Natural killer cell treated with Interleukin-12 subunit alpha and Interleukin-12 subunit beta and Interleukin-15 and Interleukin-18, amount 100 ng/mL, for 72 hours (primary cell): Measurements from ENCODE around the gene EXOC4. TPM values are rescaled to one million over a fixed set of nuclear protein-coding genes. Genes with fewer than 3 reads are reported as not detected.
A peak's percentile ranks its signal among the peaks of the same experiment; 100 is the strongest.
"Not testable (repeated sequence)": the region's sequence is repeated elsewhere in the genome, so short reads cannot be mapped to it uniquely, and the experiment has no call there.

ENCODE experiments used
- ATAC-seq, 2 donors: fragments of 150-1000 bp; cut with Tn5 transposase in 1 of 2; sonication (Bioruptor Pico), chemical (Tn5 transposase) in 1 of 2; 2 replicates each; pipeline ENCODE4 v1.10.0; 2021
- DNase-seq: peaks from one replicate; pipeline ENCODE4 v3.0.0; 2022; ENCODE audit warnings: low spot score
- H3K27ac Mint-ChIP-seq, 2 donors: 1 replicate in 1 of 2; 2 replicates in 1 of 2; pipeline ENCODE4 v1.8.0; 2022; ENCODE audit warnings: mixed read lengths in 2 of 2, mild to moderate bottlenecking in 1 of 2, moderate library complexity in 1 of 2
- H3K27me3 Mint-ChIP-seq, 2 donors: 1 replicate in 1 of 2; 2 replicates in 1 of 2; pipeline ENCODE4 v1.8.0; 2022; ENCODE audit warnings: mixed read lengths in 2 of 2
- H3K36me3 Mint-ChIP-seq: one replicate; pipeline ENCODE4 v1.8.0; 2022; ENCODE audit warnings: mixed read lengths
- H3K4me1 Mint-ChIP-seq, 2 donors: 1 replicate in 1 of 2; 2 replicates in 1 of 2; pipeline ENCODE4 v1.8.0; 2022; ENCODE audit warnings: low read depth in 2 of 2, mixed read lengths in 2 of 2, mild to moderate bottlenecking in 1 of 2
- H3K4me3 Mint-ChIP-seq: one replicate; pipeline ENCODE4 v1.8.0; 2022; ENCODE audit warnings: mixed read lengths
- H3K9me3 Mint-ChIP-seq: 2 replicates; pipeline ENCODE4 v1.8.0; 2022; ENCODE audit warnings: mixed read lengths
- total RNA-seq, 2 donors: library from RNA; stranded (reverse); gene quantifications; one replicate each; pipeline ENCODE4 v1.2.3, GENCODE V29; 2022

The EXOC4 gene
- total RNA-seq, 2 donors from 2014 or later = 78.5 to 107 TPM

DNA sequence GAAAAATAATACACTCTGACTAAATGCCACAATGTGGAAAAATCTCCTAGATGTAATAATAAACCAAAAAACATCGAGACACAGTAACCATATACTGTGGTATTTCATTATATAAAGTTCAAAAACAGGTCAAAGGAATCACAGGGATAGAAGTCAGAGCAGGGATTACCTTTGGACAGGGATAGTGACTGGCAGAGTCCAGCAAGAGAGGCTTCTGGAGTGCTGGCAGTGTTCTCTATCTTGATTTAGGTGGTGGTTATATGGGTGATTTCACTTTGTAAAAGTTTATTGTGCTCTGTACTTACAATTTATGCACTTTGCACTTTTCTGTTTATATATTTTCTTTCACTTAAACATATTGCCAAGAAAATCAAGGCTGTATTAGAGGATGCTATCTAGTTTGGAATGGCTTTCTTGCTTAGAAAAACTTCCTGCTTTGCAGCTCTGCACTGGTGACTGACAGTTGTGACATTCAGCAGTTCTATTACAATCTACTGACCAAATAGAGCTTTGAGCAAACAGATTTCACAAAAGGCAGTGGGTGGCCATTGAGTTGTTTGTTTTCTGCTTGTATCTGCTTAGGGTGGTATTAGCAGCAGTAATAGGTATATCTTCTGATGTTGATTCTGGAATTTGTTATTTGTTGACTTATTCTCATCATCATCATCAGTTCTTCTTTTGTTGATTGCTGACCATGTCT is 610.6 kb downstream of the EXOC4 start:
- H3K4me3 Mint-ChIP-seq = no peak overlapping the region
- no peaks in the 10 kb centered on the region for H3K27me3 Mint-ChIP-seq
- no peaks in the 10 kb centered on the region for H3K36me3 Mint-ChIP-seq
- H3K27ac Mint-ChIP-seq = no peak overlapping the region
- DNase-seq = no peak
- no peak for ATAC-seq
- H3K4me1 Mint-ChIP-seq = no peaks in the 10 kb centered on the region
- H3K9me3 Mint-ChIP-seq = no peaks in the 10 kb centered on the region

DNA sequence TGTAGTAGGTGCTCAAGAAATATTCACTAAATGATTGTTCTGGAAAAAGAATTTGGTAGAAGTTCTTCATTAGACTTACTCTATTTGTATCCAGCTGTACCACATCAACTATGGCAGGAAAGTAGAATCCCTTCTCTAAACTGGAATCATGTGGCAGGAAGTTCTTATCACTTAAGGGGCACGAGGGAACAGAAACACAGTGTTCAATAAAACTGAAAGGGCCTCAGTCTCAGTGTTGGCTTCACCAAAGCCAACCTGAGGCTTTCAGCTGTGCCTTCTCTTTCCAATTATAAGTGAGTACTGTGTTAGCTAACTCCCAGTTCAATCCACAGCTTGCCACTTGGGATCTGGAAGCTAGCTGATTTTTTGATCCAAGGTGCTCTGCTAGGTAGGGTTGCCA is 616.7 kb downstream of the EXOC4 start:
- ATAC-seq (no peak), DNase-seq (no peak)
- no peaks in the 10 kb centered on the region for H3K36me3 Mint-ChIP-seq
- H3K27me3 Mint-ChIP-seq = no peaks in the 10 kb centered on the region
- peaks cover 22 to 31% of the 10 kb centered on the region in 2 donors for H3K4me1 Mint-ChIP-seq
- no peak overlapping the region for H3K4me3 Mint-ChIP-seq
- H3K9me3 Mint-ChIP-seq = no peaks in the 10 kb centered on the region
- no peak overlapping the region for H3K27ac Mint-ChIP-seq

DNA sequence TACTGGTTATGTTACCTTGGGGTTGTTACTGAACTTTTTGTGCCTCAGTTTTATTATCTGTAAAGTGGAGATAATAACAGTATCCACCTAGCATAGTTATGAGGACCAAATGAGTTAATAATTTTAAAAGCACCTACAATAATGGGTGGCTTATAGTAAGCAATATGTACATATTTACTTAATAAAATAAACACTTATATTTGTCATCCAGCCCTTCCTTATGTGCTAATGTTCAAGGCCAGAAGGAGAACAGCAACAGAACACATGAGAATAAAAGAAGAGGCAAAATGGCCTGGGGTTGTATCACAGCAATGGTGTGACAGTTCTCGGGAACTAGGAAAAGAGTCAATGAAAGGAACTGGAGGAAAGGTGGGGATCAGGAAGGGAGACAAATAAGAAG is 618.9 kb downstream of the EXOC4 start:
- no peak overlapping the region for H3K4me3 Mint-ChIP-seq
- no peaks in the 10 kb centered on the region for H3K36me3 Mint-ChIP-seq
- H3K9me3 Mint-ChIP-seq = peaks cover 6% of the 10 kb centered on the region
- peaks cover 39 to 49% of the 10 kb centered on the region in 2 donors for H3K4me1 Mint-ChIP-seq
- peak overlapping the region in 1 of 2 donors; percentile 19 for H3K27ac Mint-ChIP-seq
- DNase-seq = no peak
- H3K27me3 Mint-ChIP-seq = no peaks in the 10 kb centered on the region
- no peak for ATAC-seq

DNA sequence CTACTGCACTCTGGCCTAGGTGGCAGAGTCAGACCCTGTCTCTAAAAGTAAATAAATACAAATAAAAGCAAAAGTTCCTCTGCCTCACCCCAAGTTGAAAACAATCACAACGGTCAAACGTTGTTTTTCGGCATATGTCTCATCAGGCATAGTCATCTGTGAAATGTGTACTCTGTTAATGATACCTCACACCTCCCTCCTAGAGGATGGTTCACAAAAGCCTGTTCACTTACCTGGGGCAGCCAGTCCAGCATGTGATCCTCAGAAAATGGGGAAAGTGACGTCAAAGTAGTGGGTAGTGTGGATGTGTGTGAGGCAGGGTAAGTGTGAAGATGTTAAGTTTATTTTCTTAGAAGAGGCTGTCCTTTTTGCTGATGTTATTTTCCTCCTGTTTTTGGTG is 620.3 kb downstream of the EXOC4 start:
- H3K36me3 Mint-ChIP-seq = no peaks in the 10 kb centered on the region
- H3K27me3 Mint-ChIP-seq = no peaks in the 10 kb centered on the region
- H3K9me3 Mint-ChIP-seq = peaks cover 6% of the 10 kb centered on the region
- no peak for DNase-seq
- H3K4me3 Mint-ChIP-seq = peak overlapping the region; percentile 47
- peaks cover 42 to 49% of the 10 kb centered on the region in 2 donors for H3K4me1 Mint-ChIP-seq
- ATAC-seq = no peak
- H3K27ac Mint-ChIP-seq = no peak overlapping the region

DNA sequence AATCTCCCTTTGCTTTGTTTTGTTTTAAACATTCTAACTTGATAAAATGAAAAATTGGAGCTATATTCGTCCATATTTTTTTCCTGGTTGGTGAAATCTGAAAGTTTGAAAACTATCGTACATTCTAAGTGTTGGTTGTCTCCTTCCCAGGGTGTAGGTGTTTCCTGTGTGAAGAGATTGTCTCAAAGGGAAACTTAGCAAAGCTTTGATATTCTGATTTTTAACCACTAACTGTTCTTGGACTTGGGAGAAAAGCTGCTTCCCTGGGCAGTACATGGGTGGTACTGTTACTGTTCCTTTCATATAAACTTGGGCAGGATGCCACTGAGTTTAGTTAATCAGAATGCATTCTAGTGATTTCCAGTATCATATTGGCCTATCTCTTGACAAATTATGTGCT is 620.8 kb downstream of the EXOC4 start:
- Mint-ChIP-seq H3K36me3 (no peaks in the 10 kb centered on the region), H3K4me3 (peak overlapping the region; percentile 47), H3K4me1 (peaks cover 42 to 49% of the 10 kb centered on the region in 2 donors), H3K27ac (no peak overlapping the region), H3K27me3 (no peaks in the 10 kb centered on the region), H3K9me3 (peaks cover 6% of the 10 kb centered on the region)
- ATAC-seq = peak in 1 of 2 donors; percentile 36
- DNase-seq = no peak

DNA sequence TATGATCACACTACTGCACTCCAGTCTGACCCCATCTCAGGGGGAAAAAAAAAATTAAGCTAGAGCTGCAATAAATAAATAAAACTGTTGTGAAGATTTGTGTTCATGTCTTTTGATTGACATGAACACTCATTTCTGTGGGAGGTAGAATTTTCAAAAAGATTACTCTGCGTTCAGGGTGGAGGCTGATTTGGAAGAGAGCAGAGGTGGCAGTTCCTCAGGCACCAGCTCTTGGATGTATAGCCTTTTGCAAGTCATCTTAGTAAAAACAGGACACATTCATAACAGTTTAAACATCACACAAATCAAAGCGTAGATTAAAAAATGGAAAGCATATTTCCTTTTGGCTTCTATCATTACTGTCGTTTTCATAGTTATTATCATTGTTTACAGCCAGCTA is 630.7 kb downstream of the EXOC4 start:
- H3K27me3 Mint-ChIP-seq = no peaks in the 10 kb centered on the region
- no peaks in the 10 kb centered on the region for H3K36me3 Mint-ChIP-seq
- no peaks in the 10 kb centered on the region for H3K9me3 Mint-ChIP-seq
- H3K4me3 Mint-ChIP-seq = no peak overlapping the region
- ATAC-seq = no peak
- DNase-seq = no peak
- H3K27ac Mint-ChIP-seq = no peak overlapping the region
- no peaks in the 10 kb centered on the region for H3K4me1 Mint-ChIP-seq

DNA sequence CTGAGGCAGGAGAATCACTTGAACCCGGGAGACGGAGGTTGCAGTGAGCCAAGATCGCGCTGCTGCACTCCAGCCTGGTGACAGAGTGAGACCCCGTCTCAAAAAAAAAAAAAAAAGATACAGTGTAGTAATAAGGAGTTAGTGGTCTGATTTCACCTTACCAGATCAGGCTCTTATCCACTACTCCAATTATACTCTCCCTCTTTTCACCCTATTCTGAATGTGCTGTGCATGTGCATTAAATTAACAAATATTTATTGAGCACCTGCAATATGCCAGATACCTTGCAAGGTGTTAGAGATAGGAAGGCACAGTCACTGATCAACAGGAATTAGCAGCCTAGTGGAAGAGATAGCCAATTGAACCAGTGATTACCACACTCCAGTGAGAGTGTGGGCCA is 632.3 kb downstream of the EXOC4 start:
- no peak overlapping the region for H3K4me3 Mint-ChIP-seq
- H3K4me1 Mint-ChIP-seq = no peaks in the 10 kb centered on the region
- no peaks in the 10 kb centered on the region for H3K36me3 Mint-ChIP-seq
- no peak overlapping the region for H3K27ac Mint-ChIP-seq
- ATAC-seq (no peak), DNase-seq (no peak)
- H3K27me3 Mint-ChIP-seq = no peaks in the 10 kb centered on the region
- no peaks in the 10 kb centered on the region for H3K9me3 Mint-ChIP-seq

DNA sequence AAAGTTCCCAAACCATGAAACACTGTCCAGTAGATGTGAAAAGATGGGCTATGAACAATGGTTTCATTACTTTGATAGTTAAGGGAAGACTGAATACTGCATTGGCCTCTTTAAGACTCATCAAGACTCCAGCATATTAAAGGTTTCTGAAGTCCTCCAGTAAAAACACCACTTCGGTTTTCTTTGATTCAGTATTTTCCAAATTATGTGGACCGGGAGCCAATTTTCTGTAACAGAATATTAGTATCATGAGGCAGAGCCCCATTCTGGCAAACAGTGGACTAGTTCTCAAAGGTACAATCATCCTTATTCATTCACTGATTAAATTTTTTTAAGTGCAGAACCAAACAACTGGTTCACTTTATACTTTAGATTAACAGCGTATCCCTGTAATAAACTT is 633.2 kb downstream of the EXOC4 start:
- H3K4me1 Mint-ChIP-seq = no peaks in the 10 kb centered on the region
- no peak overlapping the region for H3K4me3 Mint-ChIP-seq
- DNase-seq (no peak), ATAC-seq (no peak)
- no peak overlapping the region for H3K27ac Mint-ChIP-seq
- no peaks in the 10 kb centered on the region for H3K27me3 Mint-ChIP-seq
- no peaks in the 10 kb centered on the region for H3K36me3 Mint-ChIP-seq
- no peaks in the 10 kb centered on the region for H3K9me3 Mint-ChIP-seq

DNA sequence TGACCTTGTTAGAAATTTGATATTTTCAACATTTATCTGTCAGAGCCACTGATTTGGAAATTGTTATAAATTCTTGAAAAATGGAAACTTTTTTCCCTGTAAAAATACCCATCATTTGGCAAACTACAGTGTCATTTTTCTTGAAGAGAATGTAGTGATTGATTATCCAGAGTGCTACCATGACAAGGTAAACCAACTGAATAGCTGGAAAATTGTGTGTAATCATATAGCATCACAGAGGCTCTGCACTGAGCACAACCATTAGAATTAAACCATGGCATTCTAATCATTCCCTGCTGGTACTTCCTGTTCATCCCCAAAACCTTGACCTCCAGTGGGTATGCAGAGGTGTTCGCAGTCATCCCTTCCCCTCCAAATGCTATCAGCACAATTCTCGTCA is 633.9 kb downstream of the EXOC4 start:
- ATAC-seq = no peak
- no peak for DNase-seq
- no peaks in the 10 kb centered on the region for H3K9me3 Mint-ChIP-seq
- H3K4me3 Mint-ChIP-seq = no peak overlapping the region
- no peaks in the 10 kb centered on the region for H3K36me3 Mint-ChIP-seq
- no peaks in the 10 kb centered on the region for H3K27me3 Mint-ChIP-seq
- no peak overlapping the region for H3K27ac Mint-ChIP-seq
- H3K4me1 Mint-ChIP-seq = no peaks in the 10 kb centered on the region

DNA sequence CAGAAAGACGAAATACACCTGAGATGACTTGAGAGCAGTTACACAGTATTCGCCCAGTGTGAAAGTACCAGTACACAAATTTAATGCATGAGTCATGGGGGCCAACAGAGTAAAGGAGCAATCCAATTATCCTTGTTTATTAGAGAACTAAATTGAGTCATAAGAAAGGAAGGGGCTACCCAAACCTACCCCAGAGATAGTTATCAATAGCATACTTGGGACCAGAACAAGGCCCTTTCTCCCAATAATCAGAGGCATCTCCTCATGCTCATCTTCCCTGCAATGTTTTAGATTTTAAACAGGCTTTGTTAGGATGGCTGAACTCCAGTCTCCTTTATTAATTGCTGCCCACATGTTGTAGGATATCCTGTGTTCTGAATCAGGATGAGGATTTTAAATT is 634.6 kb downstream of the EXOC4 start:
- Mint-ChIP-seq H3K27ac (no peak overlapping the region), H3K4me1 (no peaks in the 10 kb centered on the region), H3K9me3 (no peaks in the 10 kb centered on the region), H3K36me3 (no peaks in the 10 kb centered on the region), H3K4me3 (no peak overlapping the region), H3K27me3 (no peaks in the 10 kb centered on the region)
- no peak for DNase-seq
- ATAC-seq = no peak

DNA sequence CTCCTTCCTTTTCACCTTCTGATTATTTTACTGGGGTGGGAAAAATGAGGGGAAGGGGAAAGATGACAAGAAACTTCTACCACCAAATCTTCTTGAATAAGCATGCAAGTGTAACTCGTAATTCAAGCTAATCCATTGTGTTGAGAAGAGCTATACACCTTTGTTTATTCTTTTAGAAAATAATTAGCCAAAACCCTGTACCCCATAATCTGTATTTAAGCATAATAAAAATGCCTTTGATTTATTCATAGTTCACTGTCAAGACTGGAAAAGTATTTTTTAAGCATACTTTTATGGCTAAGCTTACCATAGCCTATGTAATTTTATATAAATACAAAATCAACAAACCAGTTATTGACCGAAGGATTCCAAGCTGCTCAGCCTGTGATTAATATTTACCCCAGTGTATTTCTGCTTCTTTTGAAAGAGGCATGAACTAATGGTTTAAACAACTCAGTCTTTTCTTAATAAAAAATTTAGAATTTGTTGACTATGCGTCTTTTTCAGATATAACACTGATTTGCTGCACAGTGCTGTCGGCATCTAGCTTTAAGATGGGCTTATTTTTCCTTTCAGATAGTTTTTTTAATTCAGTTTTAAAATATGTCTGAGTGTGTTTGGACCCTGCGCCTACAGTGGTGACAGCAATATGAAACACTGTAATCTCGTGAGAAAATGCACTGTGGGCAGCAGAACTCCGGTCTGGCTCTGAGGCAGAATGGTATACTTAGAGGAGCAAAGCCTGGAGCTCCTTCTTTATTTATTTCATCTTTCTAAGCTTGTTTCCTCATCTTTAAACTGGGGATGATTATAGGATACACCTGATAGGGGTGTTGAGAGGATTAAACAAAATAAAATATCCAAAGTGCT is 635.4 kb downstream of the EXOC4 start:
- H3K27ac Mint-ChIP-seq = no peak overlapping the region
- DNase-seq (no peak), ATAC-seq (no peak)
- no peaks in the 10 kb centered on the region for H3K9me3 Mint-ChIP-seq
- no peaks in the 10 kb centered on the region for H3K36me3 Mint-ChIP-seq
- H3K4me3 Mint-ChIP-seq = no peak overlapping the region
- H3K4me1 Mint-ChIP-seq = no peaks in the 10 kb centered on the region
- no peaks in the 10 kb centered on the region for H3K27me3 Mint-ChIP-seq

DNA sequence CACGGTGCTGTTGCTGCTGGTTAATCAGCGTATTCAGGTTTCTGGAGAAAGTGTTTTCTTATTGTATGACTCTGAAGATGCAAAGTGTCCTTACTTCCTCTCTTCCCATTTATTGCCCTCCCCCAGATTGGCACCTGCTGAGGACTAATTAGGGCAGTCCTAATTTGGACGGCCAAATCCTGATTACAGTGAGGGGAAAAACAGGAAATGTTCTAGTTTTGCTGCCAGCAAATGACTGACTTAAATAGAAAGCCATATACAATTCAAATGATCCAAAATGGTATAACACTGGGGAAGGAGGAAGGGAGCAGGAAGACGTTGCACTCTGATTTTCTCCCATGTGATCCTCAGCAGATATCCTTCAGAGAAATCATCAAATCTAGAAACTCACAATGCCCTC is 651.9 kb downstream of the EXOC4 start:
- DNase-seq (no peak), ATAC-seq (no peak)
- H3K4me3 Mint-ChIP-seq = no peak overlapping the region
- H3K27ac Mint-ChIP-seq = no peak overlapping the region
- no peaks in the 10 kb centered on the region for H3K9me3 Mint-ChIP-seq
- H3K36me3 Mint-ChIP-seq = peaks cover 4% of the 10 kb centered on the region
- no peaks in the 10 kb centered on the region for H3K27me3 Mint-ChIP-seq
- peaks cover 0 to 5% of the 10 kb centered on the region in 2 donors for H3K4me1 Mint-ChIP-seq

DNA sequence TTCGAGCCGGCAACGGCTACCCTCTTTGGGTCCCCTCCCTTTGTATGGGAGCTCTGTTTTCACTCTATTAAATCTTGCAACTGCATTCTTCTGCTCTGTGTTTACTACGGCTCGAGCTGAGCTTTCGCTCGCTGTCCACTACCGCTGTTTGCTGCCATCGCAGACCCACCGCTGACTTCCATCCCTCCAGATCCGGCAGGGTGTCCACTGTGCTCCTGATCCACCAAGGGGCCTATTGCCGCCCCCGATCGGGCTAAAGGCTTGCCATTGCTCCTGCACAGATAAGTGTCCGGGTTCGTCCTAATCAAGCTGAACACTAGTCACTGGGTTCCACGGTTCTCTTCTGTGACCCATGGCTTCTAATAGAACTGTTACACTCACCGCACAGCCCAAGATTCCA is 653.7 kb downstream of the EXOC4 start:
- not testable (repeated sequence) for H3K27me3 Mint-ChIP-seq, H3K4me3 Mint-ChIP-seq, H3K9me3 Mint-ChIP-seq, ATAC-seq, H3K27ac Mint-ChIP-seq, H3K4me1 Mint-ChIP-seq, H3K36me3 Mint-ChIP-seq, DNase-seq

DNA sequence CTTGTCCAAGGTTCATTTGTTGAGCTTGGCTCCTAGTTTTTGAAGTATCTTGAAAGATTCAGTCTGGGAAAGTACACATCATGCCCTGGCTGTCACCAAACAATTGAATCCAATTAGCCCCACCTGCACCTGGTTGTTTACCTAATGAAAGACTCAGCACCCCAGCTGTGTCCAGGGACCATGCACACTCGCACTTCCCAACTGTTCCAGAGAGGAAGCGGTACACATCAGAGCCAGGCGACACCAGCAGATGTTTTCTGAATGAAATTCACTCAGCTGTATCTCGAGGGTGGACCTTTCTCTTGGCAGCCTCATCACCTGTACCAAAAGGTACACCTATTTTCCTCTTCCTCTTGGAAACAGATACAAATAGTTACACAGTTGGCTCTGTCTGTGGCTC is 657.9 kb downstream of the EXOC4 start:
- H3K4me3 Mint-ChIP-seq = no peak overlapping the region
- H3K4me1 Mint-ChIP-seq = peaks cover 3 to 6% of the 10 kb centered on the region in 2 donors
- no peaks in the 10 kb centered on the region for H3K27me3 Mint-ChIP-seq
- H3K27ac Mint-ChIP-seq = no peak overlapping the region
- H3K9me3 Mint-ChIP-seq = no peaks in the 10 kb centered on the region
- H3K36me3 Mint-ChIP-seq = no peaks in the 10 kb centered on the region
- no peak for ATAC-seq
- no peak for DNase-seq
